PC-9 (cell line): ENCODE results near the gene IPPK. TPM values are rescaled to one million over a fixed set of nuclear protein-coding genes. Genes with fewer than 3 reads are reported as not detected.

ENCODE experiments used
- BruUV-seq: library from RNA; stranded (reverse); fragments of 400-500 nt; replicated peaks from 2 replicates; lab custom pipeline; 2021; lab: Mats Ljungman, UMichigan
- CTCF ChIA-PET: fragments of 300-600 bp; sonication (Branson Sonifier 250); formaldehyde crosslinking; loops from one replicate; lab custom pipeline; 2022; ENCODE audit warnings: antibody characterized with exemption; lab: Charles Lee
- POLR2A ChIA-PET: fragments of 300-600 bp; sonication (Branson Sonifier 250); formaldehyde crosslinking; loops from one replicate; lab custom pipeline; 2022; ENCODE audit warnings: antibody characterized with exemption; ENCODE audit not compliant: unreplicated experiment; lab: Charles Lee
- DNase-seq, 2 experiments: peaks; one replicate each; pipeline versions ENCODE4 v3.0.0 to v3.0.0-alpha.2; 2015 to 2022; ENCODE audit warnings: mixed read lengths in 1 of 2
- H2AFZ ChIP-seq: fragments of 200-600 bp; sonication (generic); 2 replicates; pipeline ENCODE4 v1.8.1; 2017; ENCODE audit warnings: antibody characterized with exemption
- H3F3A ChIP-seq: fragments of 200-600 bp; sonication (generic); 2 replicates; pipeline ENCODE4 v1.8.1; 2017; ENCODE audit warnings: antibody characterized with exemption, mild to moderate bottlenecking, low read depth; ENCODE audit not compliant: insufficient read depth
- H3K27ac ChIP-seq: fragments of 200-600 bp; sonication (generic); 2 replicates; pipeline ENCODE4 v1.6.1; 2016; ENCODE audit warnings: mixed run types
- H3K27me3 ChIP-seq: fragments of 200-600 bp; sonication (generic); 2 replicates; pipeline ENCODE4 v1.6.1; 2016; ENCODE audit warnings: low read depth, mixed run types; ENCODE audit not compliant: insufficient read depth
- H3K36me3 ChIP-seq: fragments of 200-600 bp; sonication (generic); 2 replicates; pipeline ENCODE4 v1.6.1; 2016; ENCODE audit warnings: low read depth, mixed run types
- H3K4me1 ChIP-seq: fragments of 200-600 bp; sonication (generic); replicated peaks from 2 replicates; pipeline ENCODE4 v1.6.1; 2016; ENCODE audit warnings: mixed run types; ENCODE audit not compliant: insufficient read depth
- H3K4me2 ChIP-seq: fragments of 200-600 bp; sonication (generic); 2 replicates; pipeline ENCODE4 v1.6.1; 2017; ENCODE audit warnings: mixed run types
- H3K4me3 ChIP-seq: fragments of 200-600 bp; sonication (generic); 2 replicates; pipeline ENCODE4 v1.6.1; 2016; ENCODE audit warnings: mixed run types
- H3K79me2 ChIP-seq: fragments of 200-600 bp; sonication (generic); 2 replicates; pipeline ENCODE4 v1.6.1; 2017; ENCODE audit warnings: low read depth, mixed run types
- H3K9me2 ChIP-seq: fragments of 200-600 bp; sonication (generic); 2 replicates; pipeline ENCODE4 v1.8.1; 2017; ENCODE audit warnings: mild to moderate bottlenecking; ENCODE audit not compliant: insufficient read depth
- H3K9me3 ChIP-seq: fragments of 200-600 bp; sonication (generic); 2 replicates; pipeline ENCODE4 v1.8.1; 2016; ENCODE audit warnings: low read depth; ENCODE audit not compliant: insufficient read depth
- H4K20me1 ChIP-seq: fragments of 200-600 bp; sonication (generic); 2 replicates; pipeline ENCODE4 v1.8.1; 2017; ENCODE audit not compliant: insufficient read depth
- EZH2 ChIP-seq: fragments of 200-600 bp; sonication (generic); IDR thresholded peaks from 2 replicates; pipeline ENCODE4 v1.8.0; 2017; ENCODE audit warnings: antibody characterized with exemption, low read depth
- intact Hi-C: fragments of 100-400 bp; cut with micrococcal nuclease; formaldehyde crosslinking; loops from one replicate; pipeline ENCODE4 v1.10.0; 2022; ENCODE audit not compliant: unreplicated experiment
- total RNA-seq: library from RNA; stranded (reverse); gene quantifications from 2 replicates; pipeline ENCODE4 v1.2.3, GENCODE V29; 2021
- TF ChIP-seq, protein P1 (sequence below): fragments of 200-600 bp; sonication (generic); conservative IDR thresholded peaks from 2 replicates; pipeline ENCODE4 v1.6.1; 2017; ENCODE audit warnings: mixed run types, antibody characterized with exemption, mild to moderate bottlenecking, moderate library complexity

IPPK gene
- total RNA-seq, 1 experiment from 2014 or later: 12.3 TPM

DNA sequence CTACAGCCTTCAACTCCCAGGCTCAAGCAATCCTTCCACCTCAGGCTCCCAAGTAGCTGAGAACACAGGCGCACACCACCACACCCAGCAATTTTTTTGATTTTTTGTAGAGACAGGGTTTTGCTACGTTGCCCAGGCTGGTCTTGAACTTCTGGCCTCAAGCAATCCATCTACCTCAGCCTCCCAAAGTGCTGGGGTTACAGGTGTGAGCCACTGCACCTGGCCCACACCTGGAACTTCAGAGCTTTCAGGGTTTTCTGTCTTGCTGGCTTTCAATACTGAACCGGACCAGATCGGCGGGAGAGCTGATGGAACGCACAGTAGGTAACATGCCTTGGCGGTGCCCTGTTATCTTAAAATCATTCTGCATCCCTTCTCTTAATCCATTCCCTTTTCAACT is 30.8 kb downstream of the IPPK start:
- Histone ChIP-seq H3K4me3 (no peak overlapping the region), H3K4me1 (no peaks in the 10 kb centered on the region), H4K20me1 (peaks cover 6% of the 10 kb centered on the region), H3K27me3 (no peaks in the 10 kb centered on the region), H2AFZ (no peak overlapping the region), H3K4me2 (no peak overlapping the region), H3F3A (no peaks in the 10 kb centered on the region), H3K9me3 (no peaks in the 10 kb centered on the region), H3K79me2 (no peaks in the 10 kb centered on the region), H3K27ac (no peak overlapping the region), H3K9me2 (no peaks in the 10 kb centered on the region), H3K36me3 (peaks cover 11% of the 10 kb centered on the region; the same call in 1 of the 2 replicates)
- ChIA-PET CTCF (no interaction called here), POLR2A (no interaction called here)
- no peak for DNase-seq
- intact Hi-C loops: loop anchor here (10.0 kb wide), 2 partner anchors 364 to 864 kb away; no protein-coding TSS in a partner anchor
- BruUV-seq: no TSS peak
- TF ChIP-seq EZH2: no peak
- TF ChIP-seq, protein P1, sequence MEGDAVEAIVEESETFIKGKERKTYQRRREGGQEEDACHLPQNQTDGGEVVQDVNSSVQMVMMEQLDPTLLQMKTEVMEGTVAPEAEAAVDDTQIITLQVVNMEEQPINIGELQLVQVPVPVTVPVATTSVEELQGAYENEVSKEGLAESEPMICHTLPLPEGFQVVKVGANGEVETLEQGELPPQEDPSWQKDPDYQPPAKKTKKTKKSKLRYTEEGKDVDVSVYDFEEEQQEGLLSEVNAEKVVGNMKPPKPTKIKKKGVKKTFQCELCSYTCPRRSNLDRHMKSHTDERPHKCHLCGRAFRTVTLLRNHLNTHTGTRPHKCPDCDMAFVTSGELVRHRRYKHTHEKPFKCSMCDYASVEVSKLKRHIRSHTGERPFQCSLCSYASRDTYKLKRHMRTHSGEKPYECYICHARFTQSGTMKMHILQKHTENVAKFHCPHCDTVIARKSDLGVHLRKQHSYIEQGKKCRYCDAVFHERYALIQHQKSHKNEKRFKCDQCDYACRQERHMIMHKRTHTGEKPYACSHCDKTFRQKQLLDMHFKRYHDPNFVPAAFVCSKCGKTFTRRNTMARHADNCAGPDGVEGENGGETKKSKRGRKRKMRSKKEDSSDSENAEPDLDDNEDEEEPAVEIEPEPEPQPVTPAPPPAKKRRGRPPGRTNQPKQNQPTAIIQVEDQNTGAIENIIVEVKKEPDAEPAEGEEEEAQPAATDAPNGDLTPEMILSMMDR: no peak

DNA sequence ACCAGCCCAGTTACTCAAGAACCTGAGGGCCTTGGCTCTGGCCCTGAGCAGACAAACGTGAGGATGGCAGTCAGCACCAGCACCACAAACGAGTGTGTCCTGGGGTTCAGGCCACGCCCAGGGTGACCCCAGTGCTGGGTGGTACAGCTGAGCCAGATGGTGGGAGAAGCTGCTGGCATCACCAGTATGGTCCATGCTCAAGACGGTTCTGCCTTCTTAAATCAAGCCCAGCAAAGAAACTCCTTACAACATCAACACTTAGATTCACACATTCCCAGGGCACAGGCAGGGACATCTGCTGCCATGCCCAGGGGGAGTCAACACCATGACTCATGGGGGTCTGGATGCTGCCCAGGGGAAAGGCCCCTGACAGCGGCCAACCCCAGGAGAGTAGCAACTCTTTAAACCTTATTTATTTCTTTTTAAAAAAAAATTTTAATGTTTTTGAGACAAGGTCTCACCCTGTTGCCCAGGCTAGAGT is 31.3 kb downstream of the IPPK start:
- POLR2A ChIA-PET: no interaction called here
- no peaks in the 10 kb centered on the region for H3K9me3 ChIP-seq
- no peak overlapping the region for H3K27ac ChIP-seq
- no peaks in the 10 kb centered on the region for H3K9me2 ChIP-seq
- no peaks in the 10 kb centered on the region for H3K4me1 ChIP-seq
- H3K27me3 ChIP-seq: no peaks in the 10 kb centered on the region
- CTCF ChIA-PET: no interaction called here
- no peak for TF ChIP-seq EZH2
- TF ChIP-seq, protein P1: no peak
- no peaks in the 10 kb centered on the region for H3K79me2 ChIP-seq
- no peak overlapping the region for H3K4me2 ChIP-seq
- DNase-seq: no peak
- H3F3A ChIP-seq: no peaks in the 10 kb centered on the region
- no peak overlapping the region for H3K4me3 ChIP-seq
- BruUV-seq: no TSS peak
- intact Hi-C loops: loop anchor here (10.0 kb wide), 2 partner anchors 364 to 864 kb away; no protein-coding TSS in a partner anchor
- H3K36me3 ChIP-seq: peaks cover 10% of the 10 kb centered on the region; the same call in 1 of the 2 replicates
- H2AFZ ChIP-seq: no peak overlapping the region
- peaks cover 6% of the 10 kb centered on the region for H4K20me1 ChIP-seq

DNA sequence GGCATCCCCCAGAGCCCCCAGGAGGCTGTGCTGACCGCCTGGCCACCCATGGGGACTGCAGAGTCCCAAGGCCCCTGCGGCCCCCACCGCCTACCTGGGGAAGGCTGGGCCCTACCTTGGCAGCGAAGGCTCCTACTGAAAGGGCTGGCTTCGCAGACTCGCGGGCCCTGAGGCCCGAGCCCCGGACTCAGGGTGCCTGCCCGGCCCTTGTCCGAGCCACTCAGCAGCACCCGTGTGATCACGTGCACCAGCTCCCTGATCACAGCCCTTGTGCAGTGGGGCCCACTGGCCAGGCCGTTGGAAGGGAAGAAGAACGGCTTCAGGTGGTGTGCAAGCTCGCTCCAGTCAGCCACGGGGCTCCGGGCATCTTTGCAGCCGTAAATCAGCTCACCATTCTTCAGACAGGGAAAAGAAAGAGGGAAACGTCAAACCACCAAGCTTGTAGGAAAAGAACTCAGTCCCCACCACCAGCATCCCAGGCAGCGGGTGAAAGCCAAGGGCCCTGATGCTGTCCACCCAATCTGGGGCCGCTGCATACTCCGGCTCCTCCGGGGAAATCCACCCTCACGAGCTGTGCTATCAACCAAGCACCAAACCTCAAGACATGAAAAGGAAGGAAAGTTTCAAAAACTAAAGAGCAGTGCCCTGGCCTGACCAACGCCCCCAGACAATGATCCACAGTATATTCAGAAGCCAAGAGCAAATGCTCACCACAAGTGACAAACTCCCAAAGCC is 31.9 kb downstream of the IPPK start:
- Histone ChIP-seq H4K20me1 (peaks cover 6% of the 10 kb centered on the region), H3K4me1 (no peaks in the 10 kb centered on the region), H3K4me2 (no peak overlapping the region), H3K9me2 (no peaks in the 10 kb centered on the region), H3K36me3 (peaks cover 13% of the 10 kb centered on the region; the same call in 1 of the 2 replicates), H3K79me2 (no peaks in the 10 kb centered on the region), H3K9me3 (no peaks in the 10 kb centered on the region), H3F3A (no peaks in the 10 kb centered on the region), H3K27me3 (no peaks in the 10 kb centered on the region), H3K27ac (no peak overlapping the region), H2AFZ (no peak overlapping the region), H3K4me3 (no peak overlapping the region)
- BruUV-seq: no TSS peak
- no peak for DNase-seq
- POLR2A ChIA-PET: no interaction called here
- intact Hi-C loops: loop anchor here (10.0 kb wide), 2 partner anchors 363 to 863 kb away; no protein-coding TSS in a partner anchor
- CTCF ChIA-PET: no interaction called here
- TF ChIP-seq, protein P1: no peak
- no peak for TF ChIP-seq EZH2
